Naive thymus-derived CD4-positive, alpha-beta T cell (primary cell): ENCODE data around the gene RMI1. TPM values are rescaled to one million over a fixed set of nuclear protein-coding genes. Genes with fewer than 3 reads are reported as not detected.

Experiments
- ATAC-seq: fragments of 150-1000 bp; cut with Tn5 transposase; 2 replicates; pipeline ENCODE4 v1.10.0; 2021; ENCODE audit warnings: mild to moderate bottlenecking, moderate library complexity
- CTCF ChIA-PET: fragments of 350-600 bp; sonication (Branson Sonifier 250); formaldehyde crosslinking; loops from one replicate; lab custom pipeline; 2021; ENCODE audit warnings: antibody characterized with exemption; lab: Charles Lee
- POLR2A ChIA-PET: fragments of 350-600 bp; sonication (Branson Sonifier 250); formaldehyde crosslinking; loops from one replicate; lab custom pipeline; 2021; ENCODE audit warnings: antibody characterized with exemption, inconsistent platforms; lab: Charles Lee
- DNase-seq, 9 donors: peaks; one replicate each; pipeline versions ENCODE4 v3.0.0 to v3.0.0-alpha.2; 2020 to 2022; ENCODE audit warnings: mixed read lengths in 1 of 9
- H3K27ac ChIP-seq: one replicate; pipeline ENCODE4 v1.7.0; 2013; ENCODE audit warnings: mild to moderate bottlenecking, low read depth, low read length, moderate library complexity
- H3K27me3 ChIP-seq, 2 donors: one replicate each; pipeline ENCODE4 v1.7.0; 2013; ENCODE audit warnings: low read length in 2 of 2, mild to moderate bottlenecking in 2 of 2, moderate library complexity in 2 of 2; ENCODE audit not compliant: control insufficient read depth in 2 of 2, insufficient read depth in 2 of 2
- H3K36me3 ChIP-seq, 3 experiments: 1 replicate in 2 of 3; 2 replicates in 1 of 3; pipeline ENCODE4 v1.7.0; 2013; ENCODE audit warnings: low read length in 3 of 3, mild to moderate bottlenecking in 3 of 3, moderate library complexity in 1 of 3; ENCODE audit not compliant: insufficient read depth in 3 of 3, control insufficient read depth in 2 of 3
- H3K4me1 ChIP-seq, 2 donors: one replicate each; pipeline ENCODE4 v1.7.0; 2013; ENCODE audit warnings: low read length in 2 of 2, mild to moderate bottlenecking in 2 of 2, moderate library complexity in 1 of 2; ENCODE audit not compliant: control insufficient read depth in 2 of 2, insufficient read depth in 2 of 2
- H3K4me3 ChIP-seq: 2 replicates; pipeline ENCODE4 v1.7.0; 2013; ENCODE audit warnings: mild to moderate bottlenecking, low read length
- H3K9me3 ChIP-seq, 3 experiments: 1 replicate in 2 of 3; 2 replicates in 1 of 3; pipeline ENCODE4 v1.7.0; 2013; ENCODE audit warnings: low read length in 3 of 3; ENCODE audit not compliant: control insufficient read depth in 2 of 3
- H3K27ac Mint-ChIP-seq, 9 donors: one replicate each; pipeline ENCODE4 v1.8.0; 2020 to 2022; ENCODE audit warnings: mixed read lengths in 9 of 9, mild to moderate bottlenecking in 8 of 9, moderate library complexity in 5 of 9, inconsistent platforms in 2 of 9
- H3K27me3 Mint-ChIP-seq, 5 donors: one replicate each; pipeline ENCODE4 v1.8.0; 2021 to 2022; ENCODE audit warnings: mixed read lengths in 5 of 5, mild to moderate bottlenecking in 1 of 5
- H3K36me3 Mint-ChIP-seq, 5 donors: one replicate each; pipeline ENCODE4 v1.8.0; 2020 to 2022; ENCODE audit warnings: mixed read lengths in 5 of 5, mild to moderate bottlenecking in 3 of 5, inconsistent platforms in 1 of 5
- H3K4me1 Mint-ChIP-seq, 7 donors: one replicate each; pipeline ENCODE4 v1.8.0; 2020 to 2022; ENCODE audit warnings: mixed read lengths in 7 of 7, mild to moderate bottlenecking in 3 of 7, inconsistent platforms in 1 of 7
- H3K4me3 Mint-ChIP-seq, 10 donors: one replicate each; pipeline ENCODE4 v1.8.0; 2020 to 2022; ENCODE audit warnings: mild to moderate bottlenecking in 10 of 10, mixed read lengths in 10 of 10, moderate library complexity in 6 of 10, inconsistent platforms in 2 of 10
- H3K9me3 Mint-ChIP-seq, 11 donors: one replicate each; pipeline ENCODE4 v1.8.0; 2020 to 2022; ENCODE audit warnings: mixed read lengths in 11 of 11, mild to moderate bottlenecking in 4 of 11, inconsistent platforms in 1 of 11, moderate library complexity in 1 of 11
- intact Hi-C, 2 donors: fragments of 100-400 bp; cut with micrococcal nuclease; formaldehyde crosslinking; loops; one replicate each; pipeline ENCODE4 v1.15.1; 2023
- polyA plus RNA-seq, 2 donors: library from polyadenylated mRNA; unstranded; fragments of 300-500 nt; fragmentation: Illumina TruSeq; gene quantifications; one replicate each; pipeline ENCODE4 v1.2.3, GENCODE V29; 2021
- total RNA-seq, 6 experiments: library from RNA in 5 of 6; stranded (reverse) in 5 of 6; gene quantifications; 1 replicate in 5 of 6; 2 replicates in 1 of 6; pipeline ENCODE4 v1.2.3 and lab custom pipeline; 2021 to 2026

Gene RMI1
- total and polyA plus RNA-seq, 7 experiments from 2014 or later: 1.6 to 24.8 (median 5.8) TPM

DNA sequence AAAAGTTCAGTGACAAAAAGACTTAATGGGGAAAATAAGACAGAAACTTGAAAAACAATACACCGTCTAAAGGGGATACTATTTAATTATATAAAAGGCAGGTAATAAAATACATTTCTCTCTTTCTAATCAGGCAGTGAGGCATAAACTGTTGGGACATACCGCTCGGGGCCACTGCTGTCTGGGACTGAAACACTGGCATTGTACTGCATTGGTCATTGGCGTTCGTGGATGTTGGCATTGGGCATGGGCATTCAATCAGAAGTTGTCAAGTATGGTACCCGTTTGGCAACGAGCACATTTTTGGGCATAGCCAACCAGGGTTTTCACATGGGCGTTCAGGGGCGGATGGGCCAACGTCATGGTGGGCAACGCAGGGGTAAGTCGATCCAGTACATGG, 5.3 kb upstream of the RMI1 start:
- POLR2A ChIA-PET: interaction anchor here (0.6 kb wide), 1 partner anchor 186 kb away, joined by 3 read pairs; no protein-coding TSS in a partner anchor
- H3K9me3 ChIP-seq: no peaks in the 10 kb centered on the region
- peak overlapping the region; percentile 25 for H3K27ac ChIP-seq
- peaks cover 27 to 69% (median 60%) of the 10 kb centered on the region in 5 donors for H3K36me3 Mint-ChIP-seq
- peaks cover 44 to 83% (median 60%) of the 10 kb centered on the region in 3 experiments for H3K36me3 ChIP-seq
- no peaks in the 10 kb centered on the region for H3K27me3 ChIP-seq
- no peak for ATAC-seq
- peak overlapping the region in 4 of 9 donors; percentile 30 to 99 (median 64) for H3K27ac Mint-ChIP-seq
- peak overlapping the region in 9 of 10 donors; percentile 3 to 99 (median 32) for H3K4me3 Mint-ChIP-seq
- no peaks in the 10 kb centered on the region for H3K27me3 Mint-ChIP-seq
- intact Hi-C loops: no loop called here
- no peak for DNase-seq
- H3K4me3 ChIP-seq: no peak overlapping the region
- CTCF ChIA-PET: no interaction called here
- peaks cover 33% of the 10 kb centered on the region in 2 donors for H3K4me1 ChIP-seq
- H3K9me3 Mint-ChIP-seq: peaks cover 0 to 5% (median 0%) of the 10 kb centered on the region in 11 donors
- peaks cover 49 to 82% (median 58%) of the 10 kb centered on the region in 7 donors for H3K4me1 Mint-ChIP-seq

- Histone ChIP-seq H3K4me1 (peaks cover 33% of the 10 kb centered on the region in 2 donors), H3K27me3 (no peaks in the 10 kb centered on the region), H3K27ac (peak overlapping the region; percentile 99), H3K36me3 (peaks cover 36 to 78% (median 49%) of the 10 kb centered on the region in 3 experiments), H3K9me3 (no peaks in the 10 kb centered on the region), H3K4me3 (no peak overlapping the region)
- CTCF ChIA-PET: no interaction called here
- H3K27me3 Mint-ChIP-seq: no peaks in the 10 kb centered on the region
- intact Hi-C loops: no loop called here
- H3K4me1 Mint-ChIP-seq: peaks cover 48 to 74% (median 55%) of the 10 kb centered on the region in 7 donors
- ATAC-seq: no peak
- peaks cover 27 to 60% (median 53%) of the 10 kb centered on the region in 5 donors for H3K36me3 Mint-ChIP-seq
- POLR2A ChIA-PET: interaction anchor here (0.8 to 4.8 kb wide), 2 partner anchors 12 to 17 kb away, joined by 3 to 35 read pairs; no protein-coding TSS in a partner anchor
- H3K4me3 Mint-ChIP-seq: peak overlapping the region in 8 of 10 donors; percentile 4 to 100 (median 32)
- peaks cover 0 to 6% (median 0%) of the 10 kb centered on the region in 11 donors for H3K9me3 Mint-ChIP-seq
- peak overlapping the region in 5 of 9 donors; percentile 20 to 99 (median 51) for H3K27ac Mint-ChIP-seq
- no peak for DNase-seq
Measured at GRCh38 chr9:83976372-83976771, 4.2 kb upstream of the RMI1 start.

DNA sequence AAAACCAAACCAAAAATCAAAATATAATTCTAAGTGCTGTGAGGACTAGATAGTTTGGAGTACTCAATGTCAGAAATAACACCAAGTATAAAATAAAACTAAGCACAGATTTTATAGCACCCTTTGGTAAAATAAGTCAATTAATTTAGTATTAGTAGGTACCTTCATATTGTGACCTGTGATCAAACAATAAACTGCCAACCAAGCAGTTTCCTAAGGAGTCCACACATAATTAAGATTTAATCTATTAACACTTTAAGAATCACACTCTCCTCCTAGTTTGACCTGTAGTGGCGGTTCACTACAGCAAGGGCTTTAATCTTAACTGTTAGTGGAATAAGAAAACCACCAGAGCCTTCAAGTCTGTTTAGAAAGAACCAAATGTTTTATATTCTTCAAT, 3.4 kb upstream of the RMI1 start:
- intact Hi-C loops: no loop called here
- ATAC-seq (no peak), DNase-seq (no peak)
- Histone ChIP-seq H3K36me3 (peaks cover 27 to 70% (median 41%) of the 10 kb centered on the region in 3 experiments), H3K9me3 (no peaks in the 10 kb centered on the region), H3K27ac (peak overlapping the region; percentile 99), H3K27me3 (no peaks in the 10 kb centered on the region), H3K4me1 (peaks cover 33% of the 10 kb centered on the region in 2 donors), H3K4me3 (peak overlapping the region; percentile 93)
- ChIA-PET POLR2A (interaction anchor here (0.8 to 4.8 kb wide), 2 partner anchors 13 to 18 kb away, joined by 3 to 35 read pairs; no protein-coding TSS in a partner anchor), CTCF (no interaction called here)
- Mint-ChIP-seq H3K4me1 (peaks cover 44 to 72% (median 60%) of the 10 kb centered on the region in 7 donors), H3K36me3 (peaks cover 20 to 51% (median 46%) of the 10 kb centered on the region in 5 donors), H3K27ac (peak overlapping the region; percentile 10 to 100 (median 99)), H3K27me3 (no peaks in the 10 kb centered on the region), H3K9me3 (peaks cover 0 to 6% (median 0%) of the 10 kb centered on the region in 11 donors), H3K4me3 (peak overlapping the region; percentile 91 to 100 (median 99))

DNA sequence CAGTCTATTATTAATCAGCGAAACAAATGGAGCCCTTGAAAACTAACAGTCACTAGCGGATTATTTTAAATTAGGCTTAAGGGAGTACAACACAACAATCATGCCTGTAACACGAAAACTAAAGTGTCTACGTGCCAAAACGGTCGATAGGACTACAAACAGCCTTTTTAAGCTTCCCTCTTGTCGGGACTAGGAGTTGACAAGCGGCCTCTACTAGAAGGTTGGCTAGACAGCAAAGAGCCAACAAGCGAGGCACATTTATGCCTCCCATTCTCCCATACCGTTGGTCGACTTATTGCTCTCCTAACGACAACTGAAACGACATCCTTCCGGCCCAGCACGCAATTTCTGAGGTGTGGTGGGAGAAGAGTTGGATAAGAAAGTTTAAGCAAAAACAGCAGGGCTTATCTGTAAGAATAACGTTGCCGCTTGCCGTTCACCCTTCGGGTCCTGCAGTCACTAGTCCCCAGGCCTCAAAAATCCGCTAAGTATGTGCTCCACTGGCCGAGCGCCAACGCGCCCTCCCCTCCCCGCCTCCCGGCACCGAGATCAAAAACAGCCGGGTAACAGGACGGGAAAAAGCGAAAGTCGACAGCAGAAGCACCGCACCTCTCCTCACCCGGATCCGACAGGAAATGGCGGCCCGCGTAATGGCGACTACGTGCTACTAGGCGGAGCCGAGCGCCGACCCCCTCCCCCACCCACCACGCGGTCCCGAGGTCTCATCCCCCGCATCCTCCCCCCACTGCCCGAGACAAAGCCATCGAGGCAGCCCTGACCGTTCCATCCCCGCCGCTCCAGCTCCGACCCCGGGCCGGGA, 1.4 kb upstream of the RMI1 start:
- no peaks in the 10 kb centered on the region for H3K9me3 ChIP-seq
- ChIA-PET CTCF (interaction anchor here (0.6 to 2.0 kb wide), 3 partner anchors 20 to 58 kb away, joined by 3 to 4 read pairs (median 3); partner anchors contain the start of gene KIF27), POLR2A (interaction anchor here (0.9 to 4.8 kb wide), 24 partner anchors 7 to 1762 kb away, joined by 3 to 44 read pairs (median 7); partner anchors contain the start of genes IDNK, KIF27 and UBQLN1)
- H3K4me3 ChIP-seq: peak overlapping the region; percentile 93
- ATAC-seq: peak; percentile 58
- H3K27ac Mint-ChIP-seq: peak overlapping the region; percentile 97 to 100 (median 99)
- DNase-seq: peak; percentile 69 to 90 (median 88)
- no peaks in the 10 kb centered on the region for H3K27me3 Mint-ChIP-seq
- peaks cover 0 to 6% (median 0%) of the 10 kb centered on the region in 11 donors for H3K9me3 Mint-ChIP-seq
- H3K27me3 ChIP-seq: no peaks in the 10 kb centered on the region
- H3K36me3 Mint-ChIP-seq: peaks cover 19 to 43% (median 39%) of the 10 kb centered on the region in 5 donors
- peak overlapping the region; percentile 99 for H3K27ac ChIP-seq
- peaks cover 18 to 50% (median 24%) of the 10 kb centered on the region in 3 experiments for H3K36me3 ChIP-seq
- H3K4me3 Mint-ChIP-seq: peak overlapping the region; percentile 91 to 100 (median 99)
- H3K4me1 ChIP-seq: peaks cover 33 to 38% of the 10 kb centered on the region in 2 donors
- H3K4me1 Mint-ChIP-seq: peaks cover 42 to 65% (median 59%) of the 10 kb centered on the region in 7 donors
- intact Hi-C loops: loop anchor here (1.0 to 2.0 kb wide), 5 partner anchors 8 to 336 kb away; no protein-coding TSS in a partner anchor

- ChIA-PET CTCF (interaction anchor here (0.6 to 2.0 kb wide), 4 partner anchors 20 to 59 kb away, joined by 3 to 4 read pairs (median 4); partner anchors contain the start of gene KIF27), POLR2A (interaction anchor here (0.7 to 4.8 kb wide), 28 partner anchors 8 to 1961 kb away, joined by 3 to 44 read pairs (median 5); partner anchors contain the start of genes IDNK, KIF27, NAA35 and UBQLN1)
- peaks cover 12 to 36% (median 32%) of the 10 kb centered on the region in 5 donors for H3K36me3 Mint-ChIP-seq
Measured at GRCh38 chr9:83979812-83980394, 702 bp upstream of the RMI1 start, which contains the start of gene HNRNPK. Gene HNRNPK (minus strand): TSS chr9:83980215. CDS start chr9:83978252, 1,963 bp downstream.

More at GRCh38 chr9:83979812-83980394, 702 bp upstream of the RMI1 start, which contains the start of gene HNRNPK:
- Mint-ChIP-seq H3K27ac (peak within 1 kb of the TSS; percentile 97 to 100 (median 99)), H3K4me3 (peak within 1 kb of the TSS; percentile 91 to 100 (median 99)), H3K4me1 (peaks cover 35 to 58% (median 52%) of the 10 kb centered on the region in 7 donors), H3K27me3 (no peaks in the 10 kb centered on the region), H3K9me3 (peaks cover 0 to 6% (median 0%) of the 10 kb centered on the region in 11 donors)
- H3K27ac ChIP-seq: peak within 1 kb of the TSS; percentile 99
- ATAC-seq: peak; percentile 90
- peak within 1 kb of the TSS; percentile 93 for H3K4me3 ChIP-seq
- H3K36me3 ChIP-seq: peaks cover 11 to 43% (median 17%) of the 10 kb centered on the region in 3 experiments
- no peaks in the 10 kb centered on the region for H3K27me3 ChIP-seq
- intact Hi-C loops: loop anchor here (1.0 to 10.0 kb wide), 20 partner anchors 9 to 1960 kb away; partner anchors contain the start of genes IDNK (in 2 of the 2), KIF27 (in 2 of the 2), GKAP1 (in 1 of the 2) and UBQLN1 (in 1 of the 2)
- H3K4me1 ChIP-seq: peaks cover 26 to 33% of the 10 kb centered on the region in 2 donors
- H3K9me3 ChIP-seq: no peaks in the 10 kb centered on the region
- peak; percentile 99 to 100 (median 100) for DNase-seq
